H1 (cell line): ENCODE measurements around the gene CACNA1A. TPM values are rescaled to one million over a fixed set of nuclear protein-coding genes. Genes with fewer than 3 reads are reported as not detected.

Source experiments
- CTCF ChIA-PET: fragments of 300-600 bp; sonication (Branson Sonifier 250); formaldehyde crosslinking; loops from one replicate; lab custom pipeline; 2021; ENCODE audit not compliant: partially characterized antibody; lab: Charles Lee
- POLR2A ChIA-PET: fragments of 300-600 bp; sonication (Branson Sonifier 250); formaldehyde crosslinking; loops from one replicate; lab custom pipeline; 2021; ENCODE audit warnings: inconsistent platforms; ENCODE audit not compliant: partially characterized antibody; lab: Charles Lee
- DNase-seq, 2 experiments: peaks; one replicate each; pipeline versions ENCODE4 v3.0.0 to v3.0.0-alpha.2; 2010 to 2022; ENCODE audit warnings: low spot score in 2 of 2, low read depth in 1 of 2, mixed read lengths in 1 of 2
- FAIRE-seq: peaks from 2 replicates; lab custom pipeline; 2011; peaks lifted over from hg19 to GRCh38; lab: Jason Lieb, UNC
- H2AFZ ChIP-seq: 2 replicates; pipeline ENCODE4 v1.8.1; 2012; ENCODE audit warnings: low read length, inconsistent platforms
- H2AK5ac ChIP-seq: 2 replicates; pipeline ENCODE4 v1.6.1; 2013; ENCODE audit warnings: low read depth, low read length
- H2BK120ac ChIP-seq: replicated peaks from 2 replicates; pipeline ENCODE3; 2013; ENCODE audit warnings: low read depth, low read length, inconsistent platforms
- H2BK12ac ChIP-seq: 2 replicates; pipeline ENCODE4 v1.6.1; 2013; ENCODE audit warnings: low read depth, low read length
- H2BK15ac ChIP-seq: 2 replicates; pipeline ENCODE4 v1.6.1; 2013; ENCODE audit warnings: low read length
- H2BK20ac ChIP-seq: 2 replicates; pipeline ENCODE4 v1.6.1; 2013; ENCODE audit warnings: low read length
- H2BK5ac ChIP-seq: 2 replicates; pipeline ENCODE4 v1.6.1; 2013; ENCODE audit warnings: low read depth, low read length
- H3K14ac ChIP-seq: 2 replicates; pipeline ENCODE4 v1.6.1; 2013; ENCODE audit warnings: inconsistent platforms; ENCODE audit not compliant: insufficient read length
- H3K18ac ChIP-seq: 2 replicates; pipeline ENCODE4 v1.6.1; 2013; ENCODE audit warnings: low read length; ENCODE audit errors: extremely low read depth
- H3K23ac ChIP-seq: 2 replicates; pipeline ENCODE4 v1.6.1; 2013; ENCODE audit warnings: inconsistent platforms; ENCODE audit not compliant: insufficient read length
- H3K23me2 ChIP-seq: 2 replicates; pipeline ENCODE4 v1.6.1; 2013; ENCODE audit warnings: low read depth, low read length
- H3K27ac ChIP-seq: 2 replicates; pipeline ENCODE4 v1.6.1; 2011; ENCODE audit warnings: low read depth, low read length, inconsistent platforms
- H3K27me3 ChIP-seq, 4 experiments: replicated peaks in 1 of 4; 1 replicate in 1 of 4; 2 replicates in 3 of 4; pipeline versions ENCODE4 v1.6.1 to v1.8.1; 2011 to 2013; ENCODE audit warnings: low read length in 3 of 4, mild to moderate bottlenecking in 3 of 4, inconsistent platforms in 2 of 4, mixed read lengths in 2 of 4, moderate library complexity in 1 of 4; ENCODE audit not compliant: control insufficient read depth in 3 of 4, insufficient read depth in 3 of 4; ENCODE audit errors: extremely low read depth in 1 of 4
- H3K36me3 ChIP-seq, 4 experiments: 2 replicates each; pipeline versions ENCODE4 v1.6.1 to v1.8.1; 2011 to 2013; ENCODE audit warnings: mild to moderate bottlenecking in 4 of 4, low read length in 3 of 4, moderate library complexity in 2 of 4, control low read depth in 1 of 4, inconsistent platforms in 1 of 4; ENCODE audit not compliant: insufficient read depth in 4 of 4, control insufficient read depth in 2 of 4
- H3K4ac ChIP-seq: replicated peaks from 2 replicates; pipeline ENCODE3; 2013; ENCODE audit warnings: low read length, low read depth, mixed read lengths, inconsistent platforms; ENCODE audit not compliant: insufficient read length
- H3K4me1 ChIP-seq, 4 experiments: replicated peaks in 1 of 4; 1 replicate in 1 of 4; 2 replicates in 3 of 4; pipeline versions ENCODE4 v1.6.1 to v1.8.1; 2011 to 2013; ENCODE audit warnings: low read length in 3 of 4, inconsistent platforms in 2 of 4, mixed read lengths in 1 of 4; ENCODE audit not compliant: insufficient read depth in 4 of 4, control insufficient read depth in 3 of 4
- H3K4me2 ChIP-seq, 2 experiments: 2 replicates each; pipeline versions ENCODE4 v1.6.1 to v1.8.1; 2011 to 2013; ENCODE audit warnings: low read depth in 2 of 2, low read length in 2 of 2, control low read depth in 1 of 2, inconsistent platforms in 1 of 2, mild to moderate bottlenecking in 1 of 2; ENCODE audit not compliant: insufficient read depth in 1 of 2
- H3K4me3 ChIP-seq, 4 experiments: fragments of 200-600, 300-600 bp in 1 of 4; sonication (generic), shearing (Covaris generic), sonication (Bioruptor Twin) in 1 of 4; 2 replicates each; pipeline versions ENCODE4 v1.5.1 to v1.8.1; 2011 to 2016; ENCODE audit warnings: low read length in 4 of 4, low read depth in 3 of 4, control low read depth in 2 of 4, inconsistent platforms in 2 of 4, mild to moderate bottlenecking in 2 of 4, mixed read lengths in 1 of 4, moderate library complexity in 1 of 4; ENCODE audit not compliant: insufficient read depth in 2 of 4; ENCODE audit errors: extremely low read depth in 1 of 4
- H3K56ac ChIP-seq: replicated peaks from 2 replicates; pipeline ENCODE3; 2013; ENCODE audit warnings: low read depth, mild to moderate bottlenecking, mixed read lengths, low read length, inconsistent platforms; ENCODE audit not compliant: insufficient read length
- H3K79me1 ChIP-seq: 2 replicates; pipeline ENCODE4 v1.6.1; 2013; ENCODE audit warnings: low read depth, low read length, control low read depth
- H3K79me2 ChIP-seq, 2 experiments: 2 replicates each; pipeline versions ENCODE4 v1.6.1 to v1.8.1; 2012 to 2013; ENCODE audit warnings: low read length in 2 of 2, mild to moderate bottlenecking in 2 of 2, inconsistent platforms in 1 of 2; ENCODE audit not compliant: insufficient read depth in 2 of 2, control insufficient read depth in 1 of 2
- H3K9ac ChIP-seq, 4 experiments: replicated peaks in 1 of 4; 1 replicate in 1 of 4; 2 replicates in 3 of 4; pipeline versions ENCODE4 v1.6.1 to v1.8.1; 2011 to 2013; ENCODE audit warnings: low read depth in 3 of 4, low read length in 3 of 4, control low read depth in 2 of 4, mild to moderate bottlenecking in 2 of 4, moderate library complexity in 2 of 4, inconsistent platforms in 1 of 4; ENCODE audit errors: extremely low read depth in 1 of 4
- H3K9me3 ChIP-seq, 2 experiments: 2 replicates each; pipeline versions ENCODE4 v1.6.1 to v1.8.1; 2012 to 2013; ENCODE audit warnings: mild to moderate bottlenecking in 2 of 2, moderate library complexity in 2 of 2, control low read depth in 1 of 2, inconsistent platforms in 1 of 2, low read depth in 1 of 2, low read length in 1 of 2, mixed read lengths in 1 of 2; ENCODE audit not compliant: insufficient read depth in 2 of 2
- H4K20me1 ChIP-seq, 2 experiments: replicated peaks in 1 of 2; 2 replicates each; pipeline versions ENCODE3 to v1.8.1; 2011 to 2013; ENCODE audit warnings: inconsistent platforms in 2 of 2, low read length in 2 of 2, mild to moderate bottlenecking in 1 of 2; ENCODE audit not compliant: insufficient read depth in 2 of 2, control insufficient read depth in 1 of 2
- H4K5ac ChIP-seq: 2 replicates; pipeline ENCODE4 v1.6.1; 2013; ENCODE audit warnings: low read length, low read depth, mixed read lengths, inconsistent platforms; ENCODE audit not compliant: insufficient read length
- H4K8ac ChIP-seq: 2 replicates; pipeline ENCODE4 v1.8.0; 2013; ENCODE audit warnings: mild to moderate bottlenecking, moderate library complexity, low read length, inconsistent platforms; ENCODE audit not compliant: insufficient read depth; ENCODE audit errors: extremely low read depth
- H4K91ac ChIP-seq: replicated peaks from 2 replicates; pipeline ENCODE3; 2013; ENCODE audit warnings: low read length, mixed read lengths, inconsistent platforms; ENCODE audit not compliant: insufficient read length
- MAFK ChIP-seq: IDR thresholded peaks from 2 replicates; pipeline ENCODE4 v1.6.1; 2012; ENCODE audit warnings: low read depth, mild to moderate bottlenecking, improper control_type of control experiment, low read length
- RAD21 ChIP-seq, 2 experiments: IDR thresholded peaks in 1 of 2; conservative IDR thresholded peaks in 1 of 2; 2 replicates each; pipeline ENCODE4 v1.6.1; 2011; ENCODE audit warnings: low read depth in 2 of 2, low read length in 2 of 2, improper control_type of control experiment in 1 of 2, inconsistent platforms in 1 of 2, mild to moderate bottlenecking in 1 of 2, moderate library complexity in 1 of 2
- WGBS, 2 experiments: shearing (Covaris generic) in 1 of 2; methylation state at CpG; one replicate each; pipeline versions ENCODE4 v1.1.6 to v1.1.7; 2013 to 2015; ENCODE audit warnings: low lambda C conversion rate in 2 of 2, mixed read lengths in 2 of 2, inconsistent platforms in 1 of 2, low coverage in 1 of 2, missing lambda C conversion rate in 1 of 2; ENCODE audit not compliant: insufficient replicate concordance in 2 of 2, insufficient coverage in 1 of 2, insufficient read length in 1 of 2; ENCODE audit errors: extremely low coverage in 1 of 2, missing lambda C conversion rate in 1 of 2; 5-methylcytosine and 5-hydroxymethylcytosine counted together
- polyA plus RNA-seq, 7 experiments: library from polyadenylated mRNA; depleted of rRNA in 3 of 7; stranded (reverse) in 5 of 7; unstranded in 2 of 7; fragments of >200 nt in 5 of 7; fragments of 200-250 nt in 2 of 7; gene quantifications; 1 replicate in 5 of 7; 2 replicates in 1 of 7; 4 replicates in 1 of 7; pipeline versions ENCODE4 v1.2.1 to v1.2.3, GENCODE V29; 2011 to 2013; ENCODE audit warnings: missing spikeins in 2 of 7, mixed read lengths in 2 of 7
- total RNA-seq: library from RNA; stranded (reverse); fragmentation: NEBNext Ultra II Directional; extraction: Animal tissue kit (Norgen Biotek cat#: 25700); gene quantifications from 2 replicates; pipeline ENCODE4 v1.2.1, GENCODE V29; 2021

The CACNA1A gene
- total and polyA plus RNA-seq, 2 of the 8 experiments (the other 6 are each of a cell fraction or from before 2014, with no cell fraction given): 10.7 to 25.3 TPM

DNA sequence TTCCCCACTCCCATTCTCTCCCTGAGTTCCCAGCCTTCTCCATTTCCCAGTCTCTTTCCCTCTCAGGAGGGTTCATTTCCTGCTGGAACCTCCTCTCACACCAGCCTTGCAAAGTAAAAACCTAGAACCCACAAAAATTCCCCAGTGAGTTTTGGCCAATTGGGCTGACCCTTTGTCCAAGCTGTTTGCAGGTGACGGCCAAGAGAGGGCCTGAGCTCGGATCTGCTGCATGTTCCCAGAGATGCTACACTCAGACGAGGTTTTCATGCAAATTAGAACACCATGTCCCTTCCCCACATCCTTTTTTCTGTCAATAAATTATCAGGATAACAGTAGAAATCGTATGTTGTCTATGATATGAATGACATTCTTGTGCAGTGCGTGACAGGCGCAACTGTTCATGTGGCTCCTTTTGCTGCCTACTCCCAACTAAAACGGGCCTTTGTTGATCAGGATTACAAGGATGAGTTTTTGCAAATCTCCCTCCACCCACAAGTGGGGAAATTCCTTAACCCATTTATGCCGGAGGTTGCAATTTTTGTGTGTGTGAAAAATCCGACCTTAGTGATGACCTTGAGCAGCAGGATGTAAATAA, 149.5 kb downstream of the CACNA1A start:
- no peak overlapping the region for H3K23ac ChIP-seq
- H3K9me3 ChIP-seq: peaks cover 0 to 3% of the 10 kb centered on the region in 2 experiments; a peak in 1 of 4 replicates
- H2BK120ac ChIP-seq: no peak overlapping the region
- 83% methylated on average over 9 of the region's 9 CpGs; no CpG with 5 or more reads in 1 of the 2 experiments for WGBS, 2 experiments
- no peak overlapping the region for H3K9ac ChIP-seq
- CTCF ChIA-PET: interaction anchor here (0.8 to 2.0 kb wide), 6 partner anchors 9 to 219 kb away, joined by 3 to 5 read pairs (median 3); no protein-coding TSS in a partner anchor
- H2BK15ac ChIP-seq: no peak overlapping the region
- H2AFZ ChIP-seq: no peak overlapping the region
- H3K23me2 ChIP-seq: no peaks in the 10 kb centered on the region
- no peak overlapping the region for H3K4me2 ChIP-seq
- no peaks in the 10 kb centered on the region for H3K79me1 ChIP-seq
- no peak overlapping the region for H3K27ac ChIP-seq
- no peak overlapping the region for H3K18ac ChIP-seq
- H3K79me2 ChIP-seq: no peaks in the 10 kb centered on the region
- H3K4me1 ChIP-seq: no peaks in the 10 kb centered on the region
- no peak overlapping the region for H3K56ac ChIP-seq
- FAIRE-seq: no peak
- no peak for DNase-seq
- no peak overlapping the region for H2AK5ac ChIP-seq
- no peaks in the 10 kb centered on the region for H4K20me1 ChIP-seq
- H4K5ac ChIP-seq: no peak overlapping the region
- TF ChIP-seq RAD21 (IDR thresholded peaks at IDR 0.05 in 1 of 2, conservative IDR thresholded peaks at IDR 0.05 in 1 of 2; ENCODE audit: low read depth in 2 of 2, low read length in 2 of 2) (no peak), MAFK (no peak)
- TF ChIP-seq, all 59 proteins: peak for 0
- H3K27me3 ChIP-seq: no peaks in the 10 kb centered on the region
- no peak overlapping the region for H2BK5ac ChIP-seq
- 0 out of 8 replicates have a peak, but pooled peaks cover 0 to 3% (median 0%) of the 10 kb centered on the region in 4 experiments for H3K36me3 ChIP-seq
- no peak overlapping the region for H2BK12ac ChIP-seq
- no peak overlapping the region for H3K4ac ChIP-seq
- no peak overlapping the region for H3K14ac ChIP-seq
- H4K8ac ChIP-seq: no peak overlapping the region
- no peak overlapping the region for H4K91ac ChIP-seq
- no peak overlapping the region for H3K4me3 ChIP-seq
- H2BK20ac ChIP-seq: no peak overlapping the region
- POLR2A ChIA-PET: no interaction called here
